Measurements from ENCODE around the gene PPP2R2D.
"Not testable (repeated sequence)": the region's sequence is repeated elsewhere in the genome, so short reads cannot be mapped to it uniquely, and the experiment has no call there.

Gene PPP2R2D

GRCh38 chr10:131909014-131909808, 8.4 kb downstream of the PPP2R2D start:
- no peak for DNase-seq

DNA sequence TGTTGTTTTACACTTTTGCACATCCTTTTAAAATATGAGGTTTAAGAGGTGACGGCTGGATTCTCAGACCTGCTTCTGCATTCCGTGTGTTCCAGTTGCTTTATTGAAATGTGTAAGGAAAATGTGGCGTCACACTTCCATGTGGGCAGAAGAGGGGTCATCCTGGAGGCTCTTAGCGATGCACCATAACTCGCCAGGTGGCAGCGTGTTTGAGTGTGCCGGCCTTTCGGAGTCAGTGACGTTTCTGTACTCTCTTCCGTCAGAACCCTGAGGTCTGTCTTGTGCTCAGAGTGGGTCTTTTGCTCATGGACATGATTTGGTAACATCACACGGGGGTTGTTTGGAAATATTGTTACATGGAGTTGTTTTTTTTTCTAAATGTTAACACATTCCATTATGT, 9.1 kb downstream of the PPP2R2D start:
- no peak for DNase-seq

- no peak for DNase-seq
Observed at GRCh38 chr10:131910663-131911314, 10.0 kb downstream of the PPP2R2D start.

DNA sequence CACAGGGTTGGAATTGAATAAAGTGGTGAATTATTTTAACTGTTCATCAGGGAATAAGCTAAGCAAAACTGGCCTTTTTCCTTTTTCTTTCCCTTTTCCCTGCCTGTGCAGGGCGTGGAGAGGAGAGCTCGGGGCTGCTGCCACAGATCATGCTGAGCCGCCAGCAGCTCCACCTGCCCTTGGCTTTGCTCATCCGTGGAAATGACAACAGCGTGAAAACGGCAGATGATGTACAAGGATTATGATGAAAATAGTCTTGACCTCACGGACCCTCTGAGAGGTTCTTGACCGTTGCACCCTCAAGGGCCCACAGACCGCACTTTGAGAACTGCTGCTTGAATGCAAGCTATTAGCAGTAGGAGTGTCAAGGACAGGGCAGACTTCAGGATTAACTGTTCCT, 10.6 kb downstream of the PPP2R2D start:
- no peak for DNase-seq

DNA sequence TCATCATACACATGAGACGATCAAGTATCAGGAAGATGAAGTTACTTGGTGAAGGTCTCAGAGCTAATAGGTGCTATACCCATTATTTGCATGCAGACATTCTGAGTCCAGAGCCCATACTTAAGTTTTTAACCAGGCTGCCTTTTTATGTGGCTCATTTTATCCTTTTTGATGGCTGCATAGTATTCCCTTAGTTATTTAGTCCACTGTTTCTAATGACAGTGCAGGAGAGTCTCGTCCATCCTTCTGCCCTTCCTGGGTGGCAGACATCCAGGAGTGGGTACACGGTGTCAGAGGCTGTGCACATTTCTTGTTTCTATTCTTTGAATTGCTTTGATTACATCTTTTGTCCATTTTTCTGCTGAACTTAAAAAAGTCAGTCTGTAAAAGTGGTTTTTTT, 11.8 kb downstream of the PPP2R2D start:
- no peak for DNase-seq

- no peak for DNase-seq
Observed at GRCh38 chr10:131915484-131915883, 14.7 kb downstream of the PPP2R2D start.

GRCh38 chr10:131915990-131916766, 15.4 kb downstream of the PPP2R2D start:
- DNase-seq = no peak

GRCh38 chr10:131916767-131917160, 16.0 kb downstream of the PPP2R2D start:
- not testable (repeated sequence) for DNase-seq

DNA sequence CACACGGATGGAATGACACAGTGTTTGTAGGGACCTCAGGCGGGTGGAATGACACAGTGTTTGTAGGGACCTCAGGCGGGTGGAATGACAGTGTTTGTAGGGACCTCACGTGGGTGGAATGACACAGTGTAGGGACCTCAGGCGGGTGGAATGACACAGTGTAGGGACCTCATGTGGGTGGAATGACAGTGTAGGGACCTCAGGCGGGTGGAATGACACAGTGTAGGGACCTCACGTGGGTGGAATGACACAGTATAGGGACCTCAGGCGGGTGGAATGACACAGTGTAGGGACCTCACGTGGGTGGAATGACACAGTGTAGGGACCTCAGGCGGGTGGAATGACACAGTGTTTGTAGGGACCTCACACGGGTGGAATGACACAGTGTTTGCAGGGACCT, 16.7 kb downstream of the PPP2R2D start:
- not testable (repeated sequence) for DNase-seq

DNA sequence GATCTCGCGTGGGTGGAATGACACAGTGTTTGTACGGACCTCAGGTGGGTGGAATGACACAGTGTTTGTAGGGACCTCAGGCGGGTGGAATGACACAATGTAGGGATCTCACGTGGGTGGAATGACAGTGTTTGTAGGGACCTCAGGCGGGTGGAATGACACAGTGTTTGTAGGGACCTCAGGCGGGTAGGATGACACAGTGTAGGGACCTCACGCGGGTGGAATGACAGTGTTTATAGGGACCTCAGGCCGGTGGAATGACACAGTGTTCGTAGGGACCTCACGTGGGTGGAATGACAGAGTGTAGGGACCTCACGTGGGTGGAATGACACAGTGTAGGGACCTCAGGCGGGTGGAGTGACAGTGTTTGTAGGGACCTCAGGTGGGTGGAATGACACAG, 18.7 kb downstream of the PPP2R2D start:
- DNase-seq = not testable (repeated sequence)

GRCh38 chr10:131920151-131920550, 19.3 kb downstream of the PPP2R2D start:
- no peak for DNase-seq

DNA sequence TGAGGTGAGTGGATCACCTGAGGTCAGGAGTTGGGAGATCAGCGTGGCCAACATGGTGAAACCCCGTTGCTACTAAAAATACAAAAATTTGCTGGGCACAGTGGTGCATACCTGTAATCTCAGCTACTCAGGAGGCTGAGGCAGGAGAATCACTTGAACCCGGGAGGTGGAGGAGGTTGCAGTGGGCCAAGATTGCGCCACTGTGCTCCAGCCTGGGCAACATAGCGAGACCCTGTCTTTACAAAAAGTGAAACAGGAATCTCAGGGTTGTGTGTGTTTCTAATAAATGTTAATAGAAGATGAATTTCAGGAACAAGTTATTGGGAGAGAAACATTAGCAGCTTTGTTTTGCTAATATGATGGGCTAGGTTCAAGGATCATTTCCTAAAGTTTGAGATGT, 19.9 kb downstream of the PPP2R2D start:
- DNase-seq = no peak

GRCh38 chr10:131921184-131921583, 20.4 kb downstream of the PPP2R2D start:
- DNase-seq = no peak

GRCh38 chr10:131923038-131923756, 22.4 kb downstream of the PPP2R2D start:
- DNase-seq = no peak

DNA sequence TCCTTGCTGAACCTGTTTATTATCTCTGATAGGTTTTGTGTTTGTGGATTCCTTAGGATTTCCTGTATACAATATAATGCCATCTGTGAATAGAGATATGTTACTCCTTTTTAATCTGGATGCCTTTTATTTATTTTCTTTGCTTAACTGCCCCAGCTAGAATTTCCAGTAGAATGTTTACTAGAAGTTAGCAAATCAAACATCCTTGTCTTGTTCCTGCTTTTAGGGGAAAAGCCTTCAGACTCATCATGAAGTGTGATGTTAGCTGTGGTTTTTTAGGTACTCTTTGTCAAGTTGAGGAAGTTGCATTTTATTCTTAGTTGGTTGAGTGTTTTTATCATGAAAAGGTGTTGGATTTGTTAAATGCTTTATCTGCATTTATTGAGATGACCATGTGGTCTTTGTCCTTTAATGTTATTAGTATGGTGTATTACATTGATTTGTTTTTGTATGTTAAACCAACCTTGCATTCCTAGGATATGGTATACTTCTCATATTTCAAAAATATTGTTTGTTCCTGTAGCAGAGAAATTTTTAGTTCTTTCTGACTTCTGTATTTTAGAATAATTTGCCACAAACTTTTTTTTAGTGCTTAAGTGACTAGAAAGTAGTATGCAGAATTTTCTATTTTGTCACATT, 24.3 kb downstream of the PPP2R2D start:
- no peak for DNase-seq

DNA sequence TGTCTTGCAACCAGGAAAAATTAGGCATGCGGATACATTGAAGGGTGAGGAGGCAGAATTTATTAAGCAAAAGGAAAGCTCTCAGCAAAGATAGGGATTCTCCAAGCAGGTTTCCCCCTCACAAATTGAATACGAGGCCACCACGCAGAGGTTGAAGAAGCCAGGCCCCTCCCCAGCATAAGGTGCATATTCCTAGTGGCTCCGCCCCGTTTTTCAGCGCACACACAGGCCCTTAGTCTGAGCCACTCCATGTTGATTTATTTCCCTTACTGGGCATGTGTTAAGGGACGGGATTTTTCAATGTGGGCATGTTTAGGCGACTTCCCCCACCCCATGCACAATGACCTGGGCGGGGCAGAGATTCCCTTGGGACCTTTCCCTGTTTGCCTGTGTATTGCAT, 24.9 kb downstream of the PPP2R2D start:
- DNase-seq = no peak

DNA sequence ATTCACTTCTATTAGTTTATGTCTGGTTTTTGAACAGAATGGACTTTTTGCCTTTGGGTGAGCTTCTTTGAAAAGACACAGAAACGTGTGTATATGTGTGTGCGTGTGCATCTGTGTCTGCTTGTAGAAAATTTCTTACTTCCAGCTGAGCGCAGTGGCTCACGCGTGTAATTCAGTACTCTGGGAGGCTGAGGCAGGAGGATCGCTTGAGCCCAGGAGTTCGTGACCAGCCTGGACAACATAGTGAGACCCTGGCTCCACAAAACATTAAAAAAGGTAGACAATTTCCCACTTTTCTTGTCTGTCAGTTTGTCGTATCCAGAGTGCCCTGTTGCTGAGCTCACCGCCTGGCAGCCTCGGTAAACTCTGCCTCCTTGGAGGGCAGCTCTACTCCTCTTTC, 25.4 kb downstream of the PPP2R2D start:
- no peak for DNase-seq

GRCh38 chr10:131926743-131927595, 26.2 kb downstream of the PPP2R2D start:
- no peak for DNase-seq

GRCh38 chr10:131928248-131929095, 27.7 kb downstream of the PPP2R2D start:
- no peak for DNase-seq

GRCh38 chr10:131929122-131929845, 28.5 kb downstream of the PPP2R2D start:
- DNase-seq = no peak
